ENCODE data around the gene MRPS31. TPM values are rescaled to one million over a fixed set of nuclear protein-coding genes. Genes with fewer than 3 reads are reported as not detected.

MRPS31 gene
- total RNA-seq, 1 donor from 2014 or later: 15.1 TPM

GRCh38 chr13:40681341-40682146 is 89.4 kb downstream of the MRPS31 start:
- no peaks in the 10 kb centered on the region for H3K9me3 Mint-ChIP-seq (ENCODE audit: unreplicated experiment)

GRCh38 chr13:40680659-40681323 is 90.2 kb downstream of the MRPS31 start:
- no peak overlapping the region for H3K4me3 Mint-ChIP-seq (ENCODE audit: unreplicated experiment)
- DNase-seq (ENCODE audit: low read depth): no peak

More at GRCh38 chr13:40681341-40682146, 89.4 kb downstream of the MRPS31 start:
- peaks cover 2% of the 10 kb centered on the region for H3K27me3 Mint-ChIP-seq (ENCODE audit: low read depth, unreplicated experiment)
- no peak overlapping the region for H3K27ac ChIP-seq (ENCODE audit: low read depth, low read length)
- H3K4me3 Mint-ChIP-seq (ENCODE audit: unreplicated experiment): no peak overlapping the region
- no peak for FAIRE-seq
- no peaks in the 10 kb centered on the region for H3K79me2 ChIP-seq (ENCODE audit: insufficient read depth, low read length)
- no peaks in the 10 kb centered on the region for H3K4me1 ChIP-seq (ENCODE audit: insufficient read depth, low read length)
- TF ChIP-seq EZH2 (IDR thresholded peaks at IDR 0.05; ENCODE audit: insufficient read depth, low read length): no peak
- TF ChIP-seq CTCF (IDR thresholded peaks at IDR 0.05; ENCODE audit: insufficient read depth, low read depth, low read length): no peak
- no peaks in the 10 kb centered on the region for H3K36me3 ChIP-seq (ENCODE audit: insufficient read depth, low read length)
- no peak overlapping the region for H2AFZ ChIP-seq (ENCODE audit: low read depth, low read length)
- H3K4me1 Mint-ChIP-seq (ENCODE audit: low read depth, unreplicated experiment): peaks cover 11% of the 10 kb centered on the region
- H3K4me3 ChIP-seq (ENCODE audit: insufficient read depth, low read depth, low read length): no peak overlapping the region
- DNase-seq (ENCODE audit: low read depth): peak; percentile 44
- H4K20me1 ChIP-seq (ENCODE audit: insufficient read depth, low read length): no peaks in the 10 kb centered on the region
- no peak overlapping the region for H3K9ac ChIP-seq (ENCODE audit: low read length)
- no peaks in the 10 kb centered on the region for H3K27me3 ChIP-seq (ENCODE audit: insufficient read depth, low read length)
- H3K27ac Mint-ChIP-seq (ENCODE audit: unreplicated experiment): peak overlapping the region; percentile 3
- H3K4me2 ChIP-seq (ENCODE audit: low read length): no peak overlapping the region
- no peaks in the 10 kb centered on the region for H3K9me3 ChIP-seq (ENCODE audit: insufficient read depth, low read depth, low read length)
- H3K36me3 Mint-ChIP-seq (ENCODE audit: low read depth, unreplicated experiment): no peaks in the 10 kb centered on the region

More at GRCh38 chr13:40680659-40681323, 90.2 kb downstream of the MRPS31 start:
- Mint-ChIP-seq H3K4me1 (ENCODE audit: low read depth, unreplicated experiment) (peaks cover 11% of the 10 kb centered on the region), H3K27me3 (ENCODE audit: low read depth, unreplicated experiment) (peaks cover 2% of the 10 kb centered on the region), H3K36me3 (ENCODE audit: low read depth, unreplicated experiment) (no peaks in the 10 kb centered on the region), H3K27ac (ENCODE audit: unreplicated experiment) (no peak overlapping the region), H3K9me3 (ENCODE audit: unreplicated experiment) (no peaks in the 10 kb centered on the region)
- Histone ChIP-seq H3K36me3 (ENCODE audit: insufficient read depth, low read length) (no peaks in the 10 kb centered on the region), H3K4me2 (ENCODE audit: low read length) (no peak overlapping the region), H4K20me1 (ENCODE audit: insufficient read depth, low read length) (no peaks in the 10 kb centered on the region), H3K4me3 (ENCODE audit: insufficient read depth, low read depth, low read length) (no peak overlapping the region), H3K9me3 (ENCODE audit: insufficient read depth, low read depth, low read length) (no peaks in the 10 kb centered on the region), H3K79me2 (ENCODE audit: insufficient read depth, low read length) (no peaks in the 10 kb centered on the region), H3K4me1 (ENCODE audit: insufficient read depth, low read length) (no peaks in the 10 kb centered on the region), H3K27ac (ENCODE audit: low read depth, low read length) (no peak overlapping the region), H3K27me3 (ENCODE audit: insufficient read depth, low read length) (no peaks in the 10 kb centered on the region), H2AFZ (ENCODE audit: low read depth, low read length) (no peak overlapping the region), H3K9ac (ENCODE audit: low read length) (no peak overlapping the region)
- TF ChIP-seq EZH2 (IDR thresholded peaks at IDR 0.05; ENCODE audit: insufficient read depth, low read length): no peak
- TF ChIP-seq CTCF (IDR thresholded peaks at IDR 0.05; ENCODE audit: insufficient read depth, low read depth, low read length): no peak
- FAIRE-seq: no peak

All from astrocyte (in vitro differentiated cells and primary cell).